GM12891 (cell line): ENCODE data around the gene MYL6B.

Source experiments
- PAX5 ChIP-seq: IDR thresholded peaks from 2 replicates; pipeline ENCODE4 v1.6.1; 2011; ENCODE audit warnings: low read length, moderate library complexity, mild to moderate bottlenecking; ENCODE audit not compliant: insufficient read depth, severe bottlenecking
- POLR2AphosphoS5 ChIP-seq: IDR thresholded peaks from 2 replicates; pipeline ENCODE4 v1.6.1; 2011; ENCODE audit warnings: low read depth, low read length, control low read depth

GRCh38 chr12:56146492-56147460 lies 5.6 kb upstream of the MYL6B start:
- TF ChIP-seq POLR2AphosphoS5, result no peak
- TF ChIP-seq PAX5, result no peak
